SU-DHL-6 (cell line): Measurements from ENCODE around the gene F2.

Experiments used
- EZH2phosphoT487 ChIP-seq: fragments of 200-600 bp; sonication (generic), shearing (Covaris generic); conservative IDR thresholded peaks from 2 replicates; pipeline ENCODE4 v1.6.1; 2018; ENCODE audit warnings: mild to moderate bottlenecking, antibody characterized with exemption, low read length, moderate library complexity, mixed read lengths
- TF ChIP-seq, protein P1 (sequence below): fragments of 200-600 bp; sonication (generic); IDR thresholded peaks from one replicate; pipeline ENCODE4 v1.5.1; 2017; ENCODE audit warnings: antibody characterized with exemption, mild to moderate bottlenecking, low read length, moderate library complexity; ENCODE audit not compliant: insufficient read depth, poor library complexity, severe bottlenecking

DNA sequence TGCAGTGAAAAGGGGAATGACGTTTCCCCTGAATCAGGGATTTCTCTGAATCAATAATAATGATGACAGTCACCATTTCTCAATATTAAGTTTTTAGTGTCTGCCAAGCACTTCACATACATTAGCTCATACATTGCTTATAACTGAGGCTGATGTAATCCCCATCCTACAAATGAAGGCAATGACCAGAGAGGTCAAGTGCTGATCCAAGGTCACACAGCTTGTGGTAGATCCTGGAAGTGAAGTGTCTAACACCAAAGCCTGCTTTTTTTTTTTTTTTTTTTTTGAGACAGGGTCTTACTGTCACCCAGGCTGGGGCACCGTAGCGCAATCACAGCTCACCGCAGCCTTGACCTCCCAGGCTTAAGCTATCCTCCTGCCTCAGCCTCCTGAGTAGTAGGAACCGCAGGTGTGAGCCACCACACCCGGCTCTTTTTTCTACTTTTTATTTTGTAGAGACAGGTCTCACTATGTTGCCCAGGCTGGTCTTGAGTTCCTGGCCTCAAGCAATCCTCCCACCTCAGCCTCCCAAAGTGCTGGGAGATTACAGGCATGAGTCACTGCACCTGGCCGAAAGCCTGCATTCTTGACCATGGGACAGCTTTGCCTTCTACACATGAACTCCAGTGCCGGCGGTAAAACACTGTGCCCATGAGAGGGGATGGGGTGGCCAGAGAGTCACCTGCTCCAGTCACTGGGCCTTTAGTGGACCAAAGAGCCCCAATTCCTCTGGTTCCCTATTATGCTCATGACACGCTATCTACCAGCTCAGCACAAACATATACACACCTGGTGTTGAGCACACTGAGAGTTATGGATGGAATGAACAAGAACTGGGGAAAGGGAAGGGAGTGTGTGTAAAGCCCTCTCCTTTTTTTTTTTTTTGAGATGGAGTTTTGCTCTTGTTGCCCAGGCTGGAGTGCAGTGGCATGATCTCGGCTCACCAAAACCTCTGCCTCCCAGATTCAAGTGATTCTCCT lies 36.0 kb upstream of the F2 start:
- TF ChIP-seq, protein P1, sequence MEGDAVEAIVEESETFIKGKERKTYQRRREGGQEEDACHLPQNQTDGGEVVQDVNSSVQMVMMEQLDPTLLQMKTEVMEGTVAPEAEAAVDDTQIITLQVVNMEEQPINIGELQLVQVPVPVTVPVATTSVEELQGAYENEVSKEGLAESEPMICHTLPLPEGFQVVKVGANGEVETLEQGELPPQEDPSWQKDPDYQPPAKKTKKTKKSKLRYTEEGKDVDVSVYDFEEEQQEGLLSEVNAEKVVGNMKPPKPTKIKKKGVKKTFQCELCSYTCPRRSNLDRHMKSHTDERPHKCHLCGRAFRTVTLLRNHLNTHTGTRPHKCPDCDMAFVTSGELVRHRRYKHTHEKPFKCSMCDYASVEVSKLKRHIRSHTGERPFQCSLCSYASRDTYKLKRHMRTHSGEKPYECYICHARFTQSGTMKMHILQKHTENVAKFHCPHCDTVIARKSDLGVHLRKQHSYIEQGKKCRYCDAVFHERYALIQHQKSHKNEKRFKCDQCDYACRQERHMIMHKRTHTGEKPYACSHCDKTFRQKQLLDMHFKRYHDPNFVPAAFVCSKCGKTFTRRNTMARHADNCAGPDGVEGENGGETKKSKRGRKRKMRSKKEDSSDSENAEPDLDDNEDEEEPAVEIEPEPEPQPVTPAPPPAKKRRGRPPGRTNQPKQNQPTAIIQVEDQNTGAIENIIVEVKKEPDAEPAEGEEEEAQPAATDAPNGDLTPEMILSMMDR: no peak
- no peak for TF ChIP-seq EZH2phosphoT487
